GM21529 (cell line): ENCODE results near the gene ATP11A.

Experiments used
- ATAC-seq: cut with Tn5 transposase; IDR thresholded peaks from one replicate; pipeline ENCODE4 v1.9.1; 2021; ENCODE audit not compliant: unreplicated experiment

Gene ATP11A

DNA sequence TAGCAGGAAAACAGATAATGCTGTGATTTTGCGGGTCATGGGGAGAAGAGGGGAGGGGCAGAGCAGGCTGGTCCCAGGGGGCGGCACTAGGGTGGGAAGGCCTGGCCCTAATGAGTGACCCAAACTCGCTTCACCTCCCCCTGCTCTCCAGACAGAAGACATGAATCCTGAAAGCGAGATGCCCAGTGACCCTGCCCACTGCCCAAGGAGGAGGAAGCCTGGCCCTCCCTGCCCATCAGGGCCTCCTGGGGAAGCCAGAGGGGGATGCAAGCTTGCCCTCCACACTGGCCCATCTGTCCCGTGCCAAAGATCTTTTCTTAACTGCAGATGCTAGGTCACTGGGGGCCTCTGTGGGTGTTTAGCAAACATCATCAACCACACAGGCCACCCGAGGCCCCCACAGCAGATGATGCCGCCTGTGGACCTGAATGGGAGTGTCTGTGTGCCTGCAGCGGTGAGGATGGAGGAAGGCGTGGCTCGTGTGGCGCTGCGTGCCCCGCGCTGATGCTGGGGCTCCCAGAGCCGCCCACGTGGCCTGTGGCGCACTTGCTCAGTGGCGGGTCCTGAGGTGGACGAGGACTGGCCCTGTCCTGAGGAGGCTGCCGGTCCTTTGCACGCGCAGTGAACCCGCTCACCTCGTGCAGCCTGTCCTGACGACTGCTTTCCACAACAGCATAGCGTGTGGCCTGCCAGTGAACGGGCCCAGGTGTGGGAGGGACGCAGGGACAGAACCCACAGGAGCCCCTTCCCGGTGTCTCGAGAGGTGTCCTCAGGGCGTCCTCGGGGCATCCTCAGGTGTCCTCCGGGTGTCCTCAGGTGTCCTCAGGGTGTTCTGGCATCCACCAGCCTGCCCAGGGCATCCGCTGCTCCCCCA, 198.6 kb downstream of the ATP11A start:
- ATAC-seq = no peak

DNA sequence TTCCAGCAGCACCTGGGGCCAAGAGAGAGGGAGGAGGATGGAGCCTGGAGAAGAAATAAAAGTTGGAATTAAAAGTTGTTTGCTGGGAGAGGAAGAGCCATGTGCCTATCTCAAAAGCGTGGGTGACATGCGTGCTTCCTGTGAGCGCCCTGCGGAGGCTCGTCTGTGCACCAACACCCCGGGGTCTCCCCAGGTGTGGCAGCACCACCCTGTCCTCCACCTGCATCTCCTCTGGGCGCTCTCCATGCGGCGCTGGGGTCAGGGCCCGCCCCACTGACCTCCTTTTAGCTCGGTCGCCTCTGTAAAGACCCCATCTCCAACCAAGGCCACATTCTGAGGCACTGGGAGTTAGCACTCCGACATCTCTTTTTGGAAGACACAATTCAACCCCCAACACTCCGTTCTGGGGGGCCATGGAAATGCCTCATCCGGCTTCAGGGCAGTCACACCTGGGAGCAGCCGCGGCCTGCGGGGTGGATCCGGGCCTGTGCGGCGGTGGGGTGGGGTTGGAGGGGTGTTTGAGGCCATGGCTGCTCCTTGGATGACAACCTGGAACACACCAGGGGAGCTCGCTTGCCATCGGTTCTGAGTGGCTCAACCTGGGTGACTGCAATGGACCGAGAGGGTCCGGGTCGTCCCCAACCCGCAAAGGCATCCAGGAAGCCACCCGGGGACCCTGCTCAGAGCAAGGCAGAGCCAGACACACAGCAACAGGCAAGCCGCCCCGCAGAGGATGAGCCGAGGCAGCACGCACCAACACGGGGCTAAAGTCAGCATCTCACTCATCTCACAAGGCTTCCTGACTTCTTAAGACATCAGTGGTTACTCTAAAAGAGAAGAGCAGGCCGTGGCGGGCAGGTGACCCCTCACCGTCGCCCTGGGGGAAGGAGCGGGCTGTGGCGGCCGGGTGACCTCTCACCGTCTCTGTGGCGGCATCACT, 199.8 kb downstream of the ATP11A start:
- ATAC-seq = no peak

GRCh38 chr13:112890316-112891145, 200.7 kb downstream of the ATP11A start:
- no peak for ATAC-seq

DNA sequence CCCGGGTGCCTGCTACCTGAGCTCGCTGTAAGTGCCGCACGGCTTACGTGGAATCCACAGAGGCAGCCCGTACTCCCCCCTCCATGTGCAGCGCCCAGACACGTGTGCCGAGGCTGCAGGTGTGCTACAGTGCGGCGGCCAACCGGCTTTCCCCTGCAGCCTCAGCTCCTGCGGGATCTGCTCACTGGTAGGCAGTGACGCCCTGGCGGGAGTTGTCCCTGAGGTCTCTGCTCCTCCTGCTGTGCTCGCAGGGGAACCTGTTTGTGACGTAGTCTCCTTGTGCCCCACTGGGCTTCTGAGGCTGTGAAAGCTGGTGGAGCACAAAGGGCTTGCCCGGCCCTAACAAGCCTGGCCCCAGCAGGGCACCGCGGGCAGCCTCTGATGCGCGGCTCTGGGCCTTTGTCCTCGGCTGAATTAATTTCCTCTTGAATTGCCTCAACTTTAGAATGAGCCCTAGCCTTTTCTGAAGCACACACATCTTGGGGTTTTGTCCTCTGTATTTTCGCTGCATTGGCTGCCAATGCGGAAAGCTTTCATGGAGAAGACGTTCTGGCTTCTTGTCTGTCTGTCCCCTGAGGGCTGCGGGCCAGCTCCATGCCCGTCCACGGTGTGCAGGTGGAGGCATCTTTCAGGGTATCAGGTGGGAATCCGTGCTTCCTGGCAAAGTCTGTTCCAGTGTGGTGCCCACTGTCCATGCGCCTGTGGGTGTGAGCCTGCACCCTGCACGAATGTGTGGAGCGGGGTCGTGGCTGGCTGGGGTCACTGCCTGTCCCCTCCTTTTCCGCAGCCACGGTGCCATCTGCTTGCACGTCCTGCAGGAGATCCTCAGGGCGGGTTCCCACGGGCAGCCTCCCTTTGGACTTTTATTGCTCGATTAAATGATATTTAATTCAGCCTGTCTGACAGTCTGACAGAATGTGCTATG, 201.9 kb downstream of the ATP11A start:
- ATAC-seq = no peak

DNA sequence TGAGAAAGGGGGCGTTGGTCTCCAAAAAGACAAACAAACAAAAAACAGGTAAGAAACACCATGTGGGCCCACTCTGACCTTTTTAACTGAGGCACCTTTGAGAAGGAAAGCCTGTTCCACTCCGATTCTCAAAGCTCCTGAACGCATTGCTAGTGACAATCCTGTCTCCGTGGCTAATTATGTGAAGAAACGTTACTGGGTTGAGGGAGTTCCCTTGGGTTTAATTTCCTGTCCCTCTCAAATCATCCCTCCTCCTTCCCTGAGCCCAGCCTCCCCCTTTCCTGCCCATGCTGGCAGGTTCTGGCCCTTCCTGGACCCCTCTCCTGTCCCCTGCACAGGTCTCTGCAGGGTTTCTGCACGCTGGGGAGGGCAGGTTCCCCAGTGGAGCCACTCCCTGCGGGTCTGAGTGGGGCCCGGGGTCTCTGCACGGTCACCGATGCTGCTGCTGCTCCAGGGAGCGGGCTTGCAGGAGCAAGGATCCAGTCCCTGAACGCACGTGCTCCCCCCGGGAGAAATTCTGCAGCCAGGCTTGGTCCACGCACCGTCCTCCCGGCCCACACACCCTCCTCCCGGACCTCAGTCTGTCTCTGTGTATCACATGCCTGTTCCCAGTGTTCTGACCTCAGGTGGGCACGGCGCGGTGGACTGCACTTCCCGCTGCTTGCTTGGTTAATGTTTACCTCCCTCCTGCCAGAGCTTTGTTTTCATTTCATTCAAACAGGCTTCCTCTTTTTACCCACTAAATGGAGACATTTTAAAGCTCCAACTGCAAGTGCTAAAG, 202.8 kb downstream of the ATP11A start:
- no peak for ATAC-seq

GRCh38 chr13:112893207-112893569, 203.3 kb downstream of the ATP11A start:
- ATAC-seq = no peak

DNA sequence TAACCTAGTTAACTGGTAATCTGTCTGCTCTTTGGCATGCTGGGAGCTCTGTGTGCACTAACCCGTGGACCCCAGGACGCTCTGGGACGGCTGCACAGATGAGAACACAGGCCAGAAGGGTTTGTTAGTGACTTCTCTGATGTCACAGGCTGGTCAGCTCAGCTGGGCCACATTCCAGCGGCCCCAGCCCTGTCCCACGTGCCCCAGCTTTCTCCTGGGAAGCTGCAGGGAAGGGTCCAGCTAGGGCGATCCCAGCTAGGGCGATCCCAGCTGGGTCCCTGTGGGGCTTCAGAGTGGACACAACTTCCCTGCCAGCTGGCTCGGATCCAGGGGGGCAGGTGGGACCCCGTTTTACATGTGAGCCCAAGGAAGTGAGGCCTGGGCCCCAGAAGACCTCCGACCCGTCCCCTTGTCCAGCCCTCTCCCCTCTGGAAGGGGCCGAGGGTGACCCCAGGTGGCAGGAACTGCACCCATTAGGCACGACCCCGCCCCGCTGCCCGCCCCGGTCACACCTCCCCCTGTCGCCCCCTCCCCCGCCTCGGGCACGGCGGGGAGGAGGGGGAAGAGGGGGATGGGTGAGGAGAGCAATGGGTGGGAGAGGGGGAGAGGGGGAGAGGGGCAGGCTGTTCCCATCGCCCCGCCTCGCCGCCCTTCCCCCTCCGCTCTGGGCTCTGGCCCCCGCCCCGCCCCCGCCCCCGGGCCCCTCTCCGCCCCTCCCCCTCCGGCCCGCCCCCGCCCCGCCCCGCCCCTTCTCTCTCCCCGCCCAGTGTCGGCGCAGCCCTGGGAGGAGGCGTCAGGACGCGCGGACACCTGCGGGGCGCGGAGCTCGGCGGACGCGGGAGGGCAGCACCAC, 204.0 kb downstream of the ATP11A start:
- ATAC-seq = peak; percentile 52

- ATAC-seq = no peak
Observed at GRCh38 chr13:112894423-112894672, 204.5 kb downstream of the ATP11A start.

DNA sequence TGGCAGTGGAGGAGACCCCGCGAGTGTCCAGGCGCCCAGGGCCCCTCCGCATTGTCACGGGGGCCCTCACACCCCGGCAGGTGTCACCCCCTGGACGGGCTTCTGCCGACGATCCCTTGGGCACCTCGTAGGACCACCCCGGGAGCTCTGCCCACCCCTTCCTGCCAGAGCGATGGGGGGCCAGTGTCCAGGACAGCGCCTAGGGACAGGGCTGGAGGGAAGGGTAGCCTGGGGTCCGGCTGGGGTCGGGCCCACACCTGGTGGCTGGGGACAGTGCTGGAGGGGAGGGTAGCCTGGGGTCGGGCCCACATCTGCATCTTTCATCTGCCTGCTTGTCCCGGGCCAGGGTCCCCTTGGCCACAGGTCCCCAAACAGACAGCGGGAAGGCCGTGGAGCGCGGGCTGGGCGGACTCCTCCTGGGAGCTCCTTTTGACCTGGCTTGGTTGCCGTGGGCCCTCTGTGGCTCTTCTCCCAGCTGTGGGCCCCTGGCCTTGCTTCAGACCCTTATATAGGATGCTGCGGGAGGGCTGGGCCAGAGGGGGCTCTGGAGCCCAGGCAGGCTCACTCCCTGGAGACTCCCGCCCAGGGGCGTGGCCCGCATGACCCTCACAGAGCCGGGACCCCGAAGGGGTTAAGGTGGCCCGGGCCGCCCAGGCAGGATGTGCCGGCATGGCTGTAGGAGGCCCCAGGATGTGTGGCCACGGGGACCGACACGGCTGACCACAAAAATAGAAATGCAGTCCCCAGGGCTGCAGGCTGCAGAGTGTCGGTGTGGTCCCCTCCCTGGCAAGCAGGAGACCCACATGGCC, 205.0 kb downstream of the ATP11A start:
- peak; percentile 19 for ATAC-seq

GRCh38 chr13:112895521-112896465, 206.0 kb downstream of the ATP11A start:
- ATAC-seq = no peak

DNA sequence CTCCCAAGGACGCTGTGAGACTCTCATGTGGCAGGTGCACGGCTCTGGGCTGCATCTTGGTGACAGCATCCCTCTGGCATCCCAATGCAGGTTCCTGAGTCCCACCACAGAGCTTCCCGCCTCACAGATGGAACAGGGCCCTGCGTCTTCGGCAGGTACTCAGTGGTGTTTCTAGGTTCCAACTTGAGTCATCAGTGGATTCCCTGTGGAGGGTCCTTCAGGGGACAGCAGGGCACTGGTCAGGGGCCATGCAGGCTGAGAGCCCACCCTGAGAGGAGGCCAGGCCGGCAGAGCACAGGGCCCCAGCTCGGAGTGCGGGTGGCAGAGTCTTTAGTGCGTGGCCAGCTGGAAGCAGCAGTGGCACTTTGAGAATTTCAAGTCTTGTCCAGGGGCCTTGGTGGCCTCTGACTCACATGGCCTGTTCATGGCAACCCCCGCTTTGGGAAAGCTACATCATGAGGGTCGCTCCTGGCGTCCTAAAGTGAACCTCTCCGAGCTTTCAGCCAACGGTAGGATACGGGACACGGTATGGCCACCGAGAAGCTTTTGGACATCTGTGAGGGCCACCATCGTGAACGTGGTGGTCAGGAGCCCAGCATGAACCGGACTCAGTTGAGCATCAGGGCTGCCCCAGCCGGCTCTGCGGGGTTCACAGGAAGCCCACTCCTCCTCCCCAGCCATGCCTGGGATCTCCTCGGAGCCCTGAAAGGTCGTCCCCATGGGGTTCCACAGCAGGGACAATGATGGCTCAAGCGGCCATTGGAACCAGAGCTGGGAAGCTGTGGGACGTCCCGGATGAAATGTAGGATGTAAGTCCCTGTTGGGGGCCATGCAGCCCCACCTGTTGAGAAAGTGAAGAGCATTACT, 207.1 kb downstream of the ATP11A start:
- ATAC-seq = no peak

- no peak for ATAC-seq
Observed at GRCh38 chr13:112897603-112897955, 207.7 kb downstream of the ATP11A start.

- ATAC-seq = no peak
Observed at GRCh38 chr13:112897956-112898620, 208.2 kb downstream of the ATP11A start.

GRCh38 chr13:112898621-112899280, 208.9 kb downstream of the ATP11A start:
- ATAC-seq = no peak
